K562 (cell line): ENCODE measurements around the gene SLC25A26. TPM values are rescaled to one million over a fixed set of nuclear protein-coding genes. Genes with fewer than 3 reads are reported as not detected.

Experiments used
- CBFA2T3 ChIP-seq: fragments of 450-650 bp; IDR thresholded peaks from 2 replicates; pipeline ENCODE4 v1.6.1; 2017
- CHD2 ChIP-seq: IDR thresholded peaks from 2 replicates; pipeline ENCODE4 v1.6.1; 2011; ENCODE audit warnings: low read depth, low read length
- GABPA ChIP-seq: fragments of 200-800 bp; sonication (Bioruptor generic); conservative IDR thresholded peaks from 2 replicates; pipeline ENCODE4 v1.6.1; 2016; ENCODE audit warnings: low read depth, missing genetic modification characterization, missing compliant biosample characterization
- HNRNPL ChIP-seq: fragments of 200-400 bp; formaldehyde crosslinking; IDR thresholded peaks from 2 replicates; pipeline ENCODE4 v1.6.1; 2017; ENCODE audit warnings: low read depth, mild to moderate bottlenecking, low read length
- JUND ChIP-seq, 2 experiments: IDR thresholded peaks; 2 replicates in 1 of 2; 3 replicates in 1 of 2; pipeline ENCODE4 v1.6.1; 2011; ENCODE audit warnings: borderline replicate concordance in 2 of 2, low read depth in 2 of 2, low read length in 2 of 2, improper control_type of control experiment in 1 of 2, missing biosample characterization in 1 of 2, missing genetic modification characterization in 1 of 2, missing genetic modification reagents in 1 of 2
- RBM34 ChIP-seq: fragments of 200-400 bp; formaldehyde crosslinking; IDR thresholded peaks from 2 replicates; pipeline ENCODE4 v1.6.1; 2018; ENCODE audit warnings: low read length, borderline replicate concordance; ENCODE audit not compliant: insufficient read depth
- SNIP1 ChIP-seq: fragments of 450-650 bp; IDR thresholded peaks from 2 replicates; pipeline ENCODE4 v1.7.1; 2017; ENCODE audit warnings: low read depth, mild to moderate bottlenecking
- STAT5A ChIP-seq: IDR thresholded peaks from 2 replicates; pipeline ENCODE4 v1.6.1; 2012; ENCODE audit warnings: low read length, inconsistent platforms, borderline replicate concordance
- TRIM25 ChIP-seq: fragments of 450-650 bp; IDR thresholded peaks from 2 replicates; pipeline ENCODE4 v1.7.0; 2016; ENCODE audit warnings: borderline replicate concordance
- ZNF12 ChIP-seq: sonication (generic); formaldehyde crosslinking; IDR thresholded peaks from 2 replicates; pipeline ENCODE4 v1.4.0; 2020; ENCODE audit warnings: mild to moderate bottlenecking, missing genetic modification reagents
- ZNF274 ChIP-seq: IDR thresholded peaks from 2 replicates; pipeline ENCODE4 v1.6.1; 2011; ENCODE audit warnings: low read depth, mild to moderate bottlenecking, low read length, moderate library complexity, borderline replicate concordance
- ZNF354B ChIP-seq: fragments of 250-450 bp; sonication (Bioruptor Pico); IDR thresholded peaks from 2 replicates; pipeline ENCODE4 v1.4.0; 2020
- ZNF407 ChIP-seq: fragments of 450-650 bp; IDR thresholded peaks from 2 replicates; pipeline ENCODE4 v1.6.1; 2016; ENCODE audit warnings: low read depth
- ZNF518B ChIP-seq: fragments of 250-450 bp; sonication (Bioruptor Pico); IDR thresholded peaks from 2 replicates; pipeline ENCODE4 v1.5.0; 2021; ENCODE audit warnings: mild to moderate bottlenecking, moderate library complexity
- polyA plus RNA-seq, 8 experiments: library from polyadenylated mRNA; depleted of rRNA in 4 of 8; stranded (reverse) in 5 of 8; unstranded in 3 of 8; fragments of >200 nt; fragmentation: Nextera tagmentation in 2 of 8; fragmentation: Illumina TruSeq in 1 of 8; extraction: Ambion mirVana in 2 of 8; extraction: Trizol in 1 of 8; gene quantifications; 2 replicates each; pipeline versions ENCODE4 v1.2.1 to v1.2.3, GENCODE V29; 2011 to 2014; ENCODE audit warnings: inconsistent platforms in 1 of 8, missing spikeins in 1 of 8
- total RNA-seq, 7 experiments: library from RNA; depleted of rRNA in 6 of 7; stranded (reverse); fragments of >200 nt in 6 of 7; fragmentation: Illumina TruSeq in 2 of 7; extraction: Trizol in 2 of 7; gene quantifications; 2 replicates each; pipeline versions ENCODE4 v1.2.1 to v1.2.3, GENCODE V29; 2011 to 2021; ENCODE audit warnings: low replicate concordance in 1 of 7

Gene SLC25A26
- total and polyA plus RNA-seq, 9 of the 15 experiments (the other 6 are each of a cell fraction or from before 2014, with no cell fraction given) = 7.2 to 29.1 (median 12.6) TPM

- TF ChIP-seq HNRNPL (no peak), STAT5A (no peak), ZNF407 (no peak), ZNF274 (no peak), ZNF12 (no peak), ZNF354B (CRISPR knock-in tag) (no peak), JUND (IDR thresholded peaks at IDR 0.05; ENCODE audit: borderline replicate concordance, low read depth, low read length) (0 out of 2 replicates have a peak, but pooled peaks have one; percentile 3), JUND (tag; IDR thresholded peaks at IDR 0.05; ENCODE audit: borderline replicate concordance, low read depth, low read length) (no peak), TRIM25 (no peak), CHD2 (peak; percentile 95), GABPA (tag) (peak; percentile 90), RBM34 (no peak), SNIP1 (no peak), CBFA2T3 (no peak), ZNF518B (CRISPR knock-in tag) (no peak)
Measured at GRCh38 chr3:66220602-66221377, at the start of gene SLC25A26 (continued).
